Measurements from ENCODE around the gene ZNF831.

The ZNF831 gene

GRCh38 chr20:59231124-59231804, 67.6 kb downstream of the ZNF831 start:
- in situ Hi-C loops (cut with MboI; ENCODE audit: low sequenced_read_pairs): no loop called here

GRCh38 chr20:59232618-59233017, 69.0 kb downstream of the ZNF831 start:
- in situ Hi-C loops (cut with MboI; ENCODE audit: low sequenced_read_pairs): no loop called here

GRCh38 chr20:59235226-59235625, 71.6 kb downstream of the ZNF831 start:
- in situ Hi-C loops (cut with MboI; ENCODE audit: low sequenced_read_pairs): no loop called here

- in situ Hi-C loops (cut with MboI; ENCODE audit: low sequenced_read_pairs): no loop called here
These were observed 76.4 kb downstream of the ZNF831 start for GRCh38 chr20:59240006-59240405.

- in situ Hi-C loops (cut with MboI; ENCODE audit: low sequenced_read_pairs): no loop called here
These were observed 79.3 kb downstream of the ZNF831 start for GRCh38 chr20:59242714-59243626.

- in situ Hi-C loops (cut with MboI; ENCODE audit: low sequenced_read_pairs): no loop called here
These were observed 83.2 kb downstream of the ZNF831 start for GRCh38 chr20:59246691-59247400.

GRCh38 chr20:59247731-59248684, 84.4 kb downstream of the ZNF831 start:
- in situ Hi-C loops (cut with MboI; ENCODE audit: low sequenced_read_pairs): no loop called here

- in situ Hi-C loops (cut with MboI; ENCODE audit: low sequenced_read_pairs): no loop called here
These were observed 86.7 kb downstream of the ZNF831 start for GRCh38 chr20:59250293-59250692.

- in situ Hi-C loops (cut with MboI; ENCODE audit: low sequenced_read_pairs): no loop called here
These were observed 89.7 kb downstream of the ZNF831 start for GRCh38 chr20:59253325-59253724.

GRCh38 chr20:59253779-59254319, 90.2 kb downstream of the ZNF831 start:
- in situ Hi-C loops (cut with MboI; ENCODE audit: low sequenced_read_pairs): no loop called here

- in situ Hi-C loops (cut with MboI; ENCODE audit: low sequenced_read_pairs): no loop called here
These were observed 91.6 kb downstream of the ZNF831 start for GRCh38 chr20:59255256-59255655.

- in situ Hi-C loops (cut with MboI; ENCODE audit: low sequenced_read_pairs): no loop called here
These were observed 94.6 kb downstream of the ZNF831 start for GRCh38 chr20:59258221-59258621.

GRCh38 chr20:59259946-59260345, 96.3 kb downstream of the ZNF831 start:
- in situ Hi-C loops (cut with MboI; ENCODE audit: low sequenced_read_pairs): no loop called here

- in situ Hi-C loops (cut with MboI; ENCODE audit: low sequenced_read_pairs): no loop called here
These were observed 101.7 kb downstream of the ZNF831 start for GRCh38 chr20:59265298-59265697.

- in situ Hi-C loops (cut with MboI; ENCODE audit: low sequenced_read_pairs): no loop called here
These were observed 105.2 kb downstream of the ZNF831 start for GRCh38 chr20:59268870-59269269.

GRCh38 chr20:59269411-59270025, 105.9 kb downstream of the ZNF831 start:
- in situ Hi-C loops (cut with MboI; ENCODE audit: low sequenced_read_pairs): no loop called here

GRCh38 chr20:59270380-59270779, 106.8 kb downstream of the ZNF831 start:
- in situ Hi-C loops (cut with MboI; ENCODE audit: low sequenced_read_pairs): no loop called here

GRCh38 chr20:59273739-59274357, 110.2 kb downstream of the ZNF831 start:
- in situ Hi-C loops (cut with MboI; ENCODE audit: low sequenced_read_pairs): no loop called here

- in situ Hi-C loops (cut with MboI; ENCODE audit: low sequenced_read_pairs): no loop called here
These were observed 113.3 kb downstream of the ZNF831 start for GRCh38 chr20:59276938-59277337.
